Effector memory CD4-positive, alpha-beta T cell (primary cell): ENCODE measurements around the gene OR14A2.
"Not testable (repeated sequence)": the region's sequence is repeated elsewhere in the genome, so short reads cannot be mapped to it uniquely, and the experiment has no call there.

ENCODE experiments used
- DNase-seq, 3 donors: peaks; one replicate each; pipeline ENCODE4 v3.0.0-alpha.2; 2020
- H3K27ac ChIP-seq: 2 replicates; pipeline ENCODE4 v1.7.0; 2013; ENCODE audit warnings: mild to moderate bottlenecking, low read length, moderate library complexity; ENCODE audit not compliant: insufficient read depth, poor library complexity, severe bottlenecking
- H3K27me3 ChIP-seq: replicated peaks from 2 replicates; pipeline ENCODE4 v1.7.0; 2013; ENCODE audit warnings: mild to moderate bottlenecking, low read length; ENCODE audit not compliant: insufficient read depth, control insufficient read depth, poor library complexity, severe bottlenecking
- H3K36me3 ChIP-seq: 2 replicates; pipeline ENCODE4 v1.7.0; 2013; ENCODE audit warnings: mild to moderate bottlenecking, low read length, moderate library complexity; ENCODE audit not compliant: control insufficient read depth, insufficient read depth
- H3K4me1 ChIP-seq: 2 replicates; pipeline ENCODE4 v1.7.0; 2013; ENCODE audit warnings: low read length, mild to moderate bottlenecking; ENCODE audit not compliant: control insufficient read depth, insufficient read depth, poor library complexity, severe bottlenecking
- H3K4me3 ChIP-seq: 2 replicates; pipeline ENCODE4 v1.7.0; 2013; ENCODE audit warnings: low read length, low read depth, mild to moderate bottlenecking; ENCODE audit not compliant: insufficient read depth, poor library complexity, severe bottlenecking
- H3K9me3 ChIP-seq: 2 replicates; pipeline ENCODE4 v1.7.0; 2013; ENCODE audit warnings: mild to moderate bottlenecking, low read length, moderate library complexity; ENCODE audit not compliant: control insufficient read depth
- total RNA-seq, 3 donors: gene quantifications; one replicate each; lab custom pipeline; 2026; lab: John Stamatoyannopoulos, UW

OR14A2 gene
- total RNA-seq: 0 reads per million in 3 donors

- no peaks in the 10 kb centered on the region for H3K4me1 ChIP-seq
- H3K27ac ChIP-seq: no peak within 1 kb of the TSS
- DNase-seq: no peak
- no peak within 1 kb of the TSS for H3K4me3 ChIP-seq
- no peaks in the 10 kb centered on the region for H3K27me3 ChIP-seq
- no peaks in the 10 kb centered on the region for H3K36me3 ChIP-seq
- no peaks in the 10 kb centered on the region for H3K9me3 ChIP-seq
These were observed at the start of gene OR14A2 for GRCh38 chr1:247748041-247748440. Gene OR14A2, minus strand, starts transcription at chr1:247748141.

- Histone ChIP-seq H3K27me3 (no peaks in the 10 kb centered on the region), H3K9me3 (no peaks in the 10 kb centered on the region), H3K27ac (no peak overlapping the region), H3K4me1 (no peaks in the 10 kb centered on the region), H3K4me3 (no peak overlapping the region), H3K36me3 (no peaks in the 10 kb centered on the region)
- no peak for DNase-seq
These were observed 49.6 kb upstream of the OR14A2 start for GRCh38 chr1:247797518-247797917.

GRCh38 chr1:247769603-247770002 lies 21.7 kb upstream of the OR14A2 start:
- Histone ChIP-seq H3K27me3 (no peaks in the 10 kb centered on the region), H3K4me3 (no peak overlapping the region), H3K27ac (no peak overlapping the region), H3K36me3 (no peaks in the 10 kb centered on the region), H3K9me3 (no peaks in the 10 kb centered on the region), H3K4me1 (no peaks in the 10 kb centered on the region)
- no peak for DNase-seq

GRCh38 chr1:247760456-247760855 lies 12.5 kb upstream of the OR14A2 start, which contains the start of gene OR1C1:
Gene OR1C1, minus strand, starts transcription at chr1:247760556. Its CDS starts 2,150 bp downstream, at chr1:247758406.
- Histone ChIP-seq H3K27ac (no peak within 1 kb of the TSS), H3K9me3 (no peaks in the 10 kb centered on the region), H3K27me3 (no peaks in the 10 kb centered on the region), H3K36me3 (no peaks in the 10 kb centered on the region), H3K4me1 (no peaks in the 10 kb centered on the region), H3K4me3 (no peak within 1 kb of the TSS)
- no peak for DNase-seq

- DNase-seq: not testable (repeated sequence)
These were observed 6.4 kb upstream of the OR14A2 start for GRCh38 chr1:247754311-247754710.

GRCh38 chr1:247749870-247750269 lies 1.9 kb upstream of the OR14A2 start:
- Histone ChIP-seq H3K27me3 (no peaks in the 10 kb centered on the region), H3K9me3 (no peaks in the 10 kb centered on the region), H3K4me3 (no peak overlapping the region), H3K27ac (no peak overlapping the region), H3K36me3 (no peaks in the 10 kb centered on the region), H3K4me1 (no peaks in the 10 kb centered on the region)
- no peak for DNase-seq

More at GRCh38 chr1:247754311-247754710, 6.4 kb upstream of the OR14A2 start:
- H3K4me1 ChIP-seq, H3K27me3 ChIP-seq, H3K4me3 ChIP-seq, H3K36me3 ChIP-seq, H3K27ac ChIP-seq, H3K9me3 ChIP-seq: not testable (repeated sequence)

- Histone ChIP-seq H3K36me3 (no peaks in the 10 kb centered on the region), H3K9me3 (no peaks in the 10 kb centered on the region), H3K27ac (no peak overlapping the region), H3K27me3 (no peaks in the 10 kb centered on the region), H3K4me1 (no peaks in the 10 kb centered on the region), H3K4me3 (no peak overlapping the region)
- no peak for DNase-seq
These were observed 325 bp downstream of the OR14A2 start for GRCh38 chr1:247747616-247748015.

GRCh38 chr1:247746391-247746935 lies 1.5 kb downstream of the OR14A2 start:
- H3K27me3 ChIP-seq: no peaks in the 10 kb centered on the region
- no peaks in the 10 kb centered on the region for H3K4me1 ChIP-seq
- no peak overlapping the region for H3K4me3 ChIP-seq
- H3K9me3 ChIP-seq: no peaks in the 10 kb centered on the region
- DNase-seq: no peak
- no peaks in the 10 kb centered on the region for H3K36me3 ChIP-seq
- H3K27ac ChIP-seq: no peak overlapping the region

- not testable (repeated sequence) for DNase-seq, H3K4me1 ChIP-seq, H3K36me3 ChIP-seq, H3K27ac ChIP-seq, H3K27me3 ChIP-seq, H3K9me3 ChIP-seq, H3K4me3 ChIP-seq
These were observed 5.7 kb downstream of the OR14A2 start for GRCh38 chr1:247742215-247742760.

GRCh38 chr1:247741756-247742155 lies 6.2 kb downstream of the OR14A2 start:
- Histone ChIP-seq H3K36me3 (no peaks in the 10 kb centered on the region), H3K9me3 (no peaks in the 10 kb centered on the region), H3K4me1 (no peaks in the 10 kb centered on the region), H3K27ac (no peak overlapping the region), H3K4me3 (no peak overlapping the region), H3K27me3 (no peaks in the 10 kb centered on the region)
- no peak for DNase-seq
